GM20000 (cell line): ENCODE measurements around the gene SNX25.

Experiments
- DNase-seq: peaks from one replicate; pipeline ENCODE4 v3.0.0; 2012; ENCODE audit warnings: low spot score
- CTCF ChIP-seq: IDR thresholded peaks from 2 replicates; pipeline ENCODE4 v1.5.1; 2012; ENCODE audit warnings: mild to moderate bottlenecking, control low read depth; ENCODE audit errors: extremely low read depth, missing control alignments

The SNX25 gene

DNA sequence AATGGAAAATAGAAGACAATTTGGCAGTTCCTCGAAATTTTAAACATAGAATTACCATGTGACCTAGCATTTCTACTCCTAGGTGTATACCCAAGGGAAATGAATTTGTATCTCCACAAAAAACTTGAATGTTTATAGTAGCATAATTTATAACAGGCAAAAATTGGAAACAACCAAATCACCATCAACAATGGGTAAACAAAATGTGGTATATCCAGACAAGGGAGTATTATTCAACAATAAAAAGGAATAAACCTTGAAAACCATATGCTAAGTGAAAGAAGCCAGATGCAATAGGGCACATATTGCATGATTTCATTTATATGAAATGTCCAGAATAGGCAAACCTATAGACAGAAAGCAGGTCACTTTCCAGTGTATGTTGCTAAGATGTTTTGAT, 83.8 kb downstream of the SNX25 start:
- DNase-seq: no peak
- no peak for TF ChIP-seq CTCF

DNA sequence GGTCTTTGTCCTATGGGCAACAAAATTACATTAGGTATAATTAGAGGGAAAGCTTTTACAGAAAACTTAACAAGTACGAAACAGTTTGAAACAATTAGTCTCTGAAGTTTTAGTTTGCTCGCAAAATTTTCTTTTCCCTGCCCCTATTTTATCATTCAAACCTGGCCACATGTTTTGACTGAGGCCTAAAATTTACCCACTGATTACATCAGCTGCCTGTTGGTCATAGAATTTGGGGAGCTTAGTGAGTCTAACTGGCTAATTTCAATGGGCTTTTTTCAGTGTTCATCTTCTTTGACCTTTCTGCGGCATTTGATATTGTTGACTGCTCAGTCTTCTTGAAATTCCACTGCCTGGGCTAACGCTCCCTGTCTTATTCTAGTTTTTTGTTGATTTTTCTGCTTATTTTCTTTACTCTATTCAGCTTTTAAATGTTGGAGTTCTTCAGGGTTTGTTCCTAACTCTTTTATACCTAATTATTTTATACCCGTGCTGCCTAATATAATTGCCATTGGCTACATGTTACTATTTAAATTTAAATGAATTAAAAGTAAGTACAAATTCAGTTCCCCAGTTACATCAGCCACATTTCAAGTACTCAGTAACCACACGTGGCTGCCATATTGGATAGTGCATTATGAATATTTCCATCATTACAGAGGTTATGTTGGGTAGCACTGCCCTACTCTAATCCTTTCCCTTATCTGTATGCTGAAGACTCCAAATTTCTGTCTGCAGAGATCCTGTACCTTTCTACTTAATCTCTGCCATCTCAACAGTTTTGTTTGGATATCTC, 87.5 kb downstream of the SNX25 start:
- no peak for DNase-seq
- no peak for TF ChIP-seq CTCF

DNA sequence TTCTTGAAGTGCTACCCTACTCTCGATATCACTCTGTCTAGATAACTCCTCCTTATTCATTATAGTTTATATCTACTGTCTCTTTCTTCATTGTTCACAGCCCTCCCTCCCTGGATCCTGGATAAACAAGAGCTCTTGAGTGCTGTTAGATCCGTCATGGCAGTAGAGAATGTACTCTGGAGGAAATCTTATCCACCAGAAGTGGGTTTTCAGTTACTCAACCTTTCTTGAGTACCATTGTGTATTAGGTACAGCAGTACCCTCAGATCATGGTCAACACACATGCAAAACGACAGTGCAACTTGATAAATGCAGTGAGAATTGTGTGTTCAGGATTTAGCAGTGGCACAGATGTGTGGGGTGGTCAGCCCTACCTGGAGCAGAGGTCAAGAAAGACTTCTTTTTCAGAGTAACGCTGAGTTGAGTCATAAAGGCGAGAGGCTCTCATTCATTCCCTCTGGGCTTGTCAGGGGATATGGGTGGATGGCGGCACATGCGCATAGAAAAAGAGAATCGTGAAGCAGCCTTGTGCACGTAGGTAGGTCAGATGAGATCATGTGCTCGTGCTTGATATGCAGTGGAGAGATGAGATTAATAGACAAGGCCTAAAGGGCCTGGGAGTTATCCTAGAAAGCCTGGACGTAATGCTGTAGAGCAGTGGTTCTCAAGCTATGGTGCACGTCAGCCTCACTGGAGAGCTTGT, 89.5 kb downstream of the SNX25 start:
- DNase-seq: no peak
- no peak for TF ChIP-seq CTCF

- TF ChIP-seq CTCF: no peak
- DNase-seq: no peak
These were observed 95.1 kb downstream of the SNX25 start for GRCh38 chr4:185304541-185304940.

GRCh38 chr4:185304944-185305690, 95.7 kb downstream of the SNX25 start:
- peak; percentile 45 for TF ChIP-seq CTCF
- DNase-seq: peak; percentile 34

DNA sequence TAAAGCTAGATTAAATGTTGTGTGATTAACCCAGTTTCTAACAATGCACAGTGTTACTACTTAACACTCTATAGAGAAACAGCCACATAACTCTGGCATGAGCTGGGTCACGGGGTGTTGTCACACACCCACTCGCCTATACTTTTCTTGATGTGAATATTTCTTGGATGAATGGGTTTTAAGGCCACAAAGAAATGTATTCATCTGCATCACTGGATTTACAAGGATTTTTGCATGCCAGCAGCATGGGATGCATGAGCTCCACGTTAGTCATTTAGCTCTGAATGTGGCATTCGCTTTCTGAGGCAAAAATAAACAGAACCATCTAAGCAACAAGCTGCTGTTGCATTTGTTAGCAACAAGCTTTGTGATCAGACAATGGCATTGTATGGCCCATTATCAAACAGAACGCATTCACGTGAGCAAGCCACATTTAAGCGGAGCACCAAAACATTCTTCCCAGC, 96.6 kb downstream of the SNX25 start:
- no peak for DNase-seq
- TF ChIP-seq CTCF: no peak
